ENCODE data around the gene NRM. TPM values are rescaled to one million over a fixed set of nuclear protein-coding genes. Genes with fewer than 3 reads are reported as not detected.

NRM gene
- total RNA-seq, 1 donor from 2014 or later: 12.8 TPM

- peaks cover 12% of the 10 kb centered on the region for H3K36me3 ChIP-seq (ENCODE audit: insufficient read depth, low read length)
- peak overlapping the region; percentile 41 for H3K27ac Mint-ChIP-seq (ENCODE audit: unreplicated experiment)
- no peak overlapping the region for H2AFZ ChIP-seq (ENCODE audit: low read depth, low read length)
- H3K9ac ChIP-seq (ENCODE audit: low read length): no peak overlapping the region
- DNase-seq (ENCODE audit: low read depth): no peak
- H3K4me3 Mint-ChIP-seq (ENCODE audit: unreplicated experiment): no peak overlapping the region
- H3K9me3 Mint-ChIP-seq (ENCODE audit: unreplicated experiment): no peaks in the 10 kb centered on the region
- no peaks in the 10 kb centered on the region for H3K27me3 ChIP-seq (ENCODE audit: insufficient read depth, low read length)
- no peak overlapping the region for H3K4me3 ChIP-seq (ENCODE audit: insufficient read depth, low read depth, low read length)
- H3K4me1 ChIP-seq (ENCODE audit: insufficient read depth, low read length): peaks cover 5% of the 10 kb centered on the region
- H3K27ac ChIP-seq (ENCODE audit: low read depth, low read length): no peak overlapping the region
- H3K79me2 ChIP-seq (ENCODE audit: insufficient read depth, low read length): peaks cover under 1% of the 10 kb centered on the region
- TF ChIP-seq EZH2 (IDR thresholded peaks at IDR 0.05; ENCODE audit: insufficient read depth, low read length): no peak
- TF ChIP-seq, protein P1, sequence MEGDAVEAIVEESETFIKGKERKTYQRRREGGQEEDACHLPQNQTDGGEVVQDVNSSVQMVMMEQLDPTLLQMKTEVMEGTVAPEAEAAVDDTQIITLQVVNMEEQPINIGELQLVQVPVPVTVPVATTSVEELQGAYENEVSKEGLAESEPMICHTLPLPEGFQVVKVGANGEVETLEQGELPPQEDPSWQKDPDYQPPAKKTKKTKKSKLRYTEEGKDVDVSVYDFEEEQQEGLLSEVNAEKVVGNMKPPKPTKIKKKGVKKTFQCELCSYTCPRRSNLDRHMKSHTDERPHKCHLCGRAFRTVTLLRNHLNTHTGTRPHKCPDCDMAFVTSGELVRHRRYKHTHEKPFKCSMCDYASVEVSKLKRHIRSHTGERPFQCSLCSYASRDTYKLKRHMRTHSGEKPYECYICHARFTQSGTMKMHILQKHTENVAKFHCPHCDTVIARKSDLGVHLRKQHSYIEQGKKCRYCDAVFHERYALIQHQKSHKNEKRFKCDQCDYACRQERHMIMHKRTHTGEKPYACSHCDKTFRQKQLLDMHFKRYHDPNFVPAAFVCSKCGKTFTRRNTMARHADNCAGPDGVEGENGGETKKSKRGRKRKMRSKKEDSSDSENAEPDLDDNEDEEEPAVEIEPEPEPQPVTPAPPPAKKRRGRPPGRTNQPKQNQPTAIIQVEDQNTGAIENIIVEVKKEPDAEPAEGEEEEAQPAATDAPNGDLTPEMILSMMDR (IDR thresholded peaks at IDR 0.05; ENCODE audit: insufficient read depth, low read depth, low read length): peak; percentile 25
- H3K4me2 ChIP-seq (ENCODE audit: low read length): no peak overlapping the region
- no peaks in the 10 kb centered on the region for H3K9me3 ChIP-seq (ENCODE audit: insufficient read depth, low read depth, low read length)
- H4K20me1 ChIP-seq (ENCODE audit: insufficient read depth, low read length): peaks cover 21% of the 10 kb centered on the region
- FAIRE-seq: no peak
- peaks cover under 1% of the 10 kb centered on the region for H3K4me1 Mint-ChIP-seq (ENCODE audit: low read depth, unreplicated experiment)
- peaks cover 14% of the 10 kb centered on the region for H3K36me3 Mint-ChIP-seq (ENCODE audit: low read depth, unreplicated experiment)
- H3K27me3 Mint-ChIP-seq (ENCODE audit: low read depth, unreplicated experiment): no peaks in the 10 kb centered on the region
Measured at GRCh38 chr6:30730601-30731435, 40.0 kb upstream of the NRM start.

GRCh38 chr6:30727920-30728553 is 37.3 kb upstream of the NRM start:
- Histone ChIP-seq H3K27ac (ENCODE audit: low read depth, low read length) (peak overlapping the region; percentile 43), H3K4me1 (ENCODE audit: insufficient read depth, low read length) (peaks cover 31% of the 10 kb centered on the region), H2AFZ (ENCODE audit: low read depth, low read length) (no peak overlapping the region), H3K27me3 (ENCODE audit: insufficient read depth, low read length) (no peaks in the 10 kb centered on the region), H3K4me2 (ENCODE audit: low read length) (no peak overlapping the region), H3K79me2 (ENCODE audit: insufficient read depth, low read length) (peaks cover 24% of the 10 kb centered on the region), H3K4me3 (ENCODE audit: insufficient read depth, low read depth, low read length) (no peak overlapping the region), H3K9ac (ENCODE audit: low read length) (peak overlapping the region; percentile 24), H4K20me1 (ENCODE audit: insufficient read depth, low read length) (peaks cover 49% of the 10 kb centered on the region), H3K36me3 (ENCODE audit: insufficient read depth, low read length) (peaks cover 35% of the 10 kb centered on the region), H3K9me3 (ENCODE audit: insufficient read depth, low read depth, low read length) (no peaks in the 10 kb centered on the region)
- FAIRE-seq: no peak
- H3K4me1 Mint-ChIP-seq (ENCODE audit: low read depth, unreplicated experiment): peaks cover 24% of the 10 kb centered on the region
- H3K27me3 Mint-ChIP-seq (ENCODE audit: low read depth, unreplicated experiment): no peaks in the 10 kb centered on the region
- H3K4me3 Mint-ChIP-seq (ENCODE audit: unreplicated experiment): no peak overlapping the region
- no peak for DNase-seq (ENCODE audit: low read depth)
- peak overlapping the region; percentile 16 for H3K27ac Mint-ChIP-seq (ENCODE audit: unreplicated experiment)
- peaks cover 26% of the 10 kb centered on the region for H3K36me3 Mint-ChIP-seq (ENCODE audit: low read depth, unreplicated experiment)
- TF ChIP-seq EZH2 (IDR thresholded peaks at IDR 0.05; ENCODE audit: insufficient read depth, low read length): no peak
- TF ChIP-seq, protein P1 (IDR thresholded peaks at IDR 0.05; ENCODE audit: insufficient read depth, low read depth, low read length): no peak
- no peaks in the 10 kb centered on the region for H3K9me3 Mint-ChIP-seq (ENCODE audit: unreplicated experiment)
